Kidney (tissue), 14 donors: ENCODE results near the gene THEM5. TPM values are rescaled to one million over a fixed set of nuclear protein-coding genes. Genes with fewer than 3 reads are reported as not detected.

Experiments
- DNase-seq, 5 donors: peaks; one replicate each; pipeline ENCODE4 v3.0.0-alpha.2; 2013 to 2020
- FAIRE-seq: peaks from 2 replicates; lab custom pipeline; 2012; peaks lifted over from hg19 to GRCh38; lab: Jason Lieb, UNC
- H3K27ac ChIP-seq, 2 donors: one replicate each; pipeline ENCODE4 v1.7.0; 2013; ENCODE audit warnings: low read depth in 2 of 2, low read length in 2 of 2, inconsistent platforms in 1 of 2
- H3K27me3 ChIP-seq: one replicate; pipeline ENCODE4 v1.7.1; 2013; ENCODE audit warnings: low read length, inconsistent platforms; ENCODE audit not compliant: control insufficient read depth, insufficient read depth
- H3K36me3 ChIP-seq, 3 donors: one replicate each; pipeline versions ENCODE4 v1.7.0 to v1.7.1; 2013; ENCODE audit warnings: low read length in 3 of 3, control low read depth in 1 of 3, inconsistent platforms in 1 of 3; ENCODE audit not compliant: insufficient read depth in 3 of 3, control insufficient read depth in 2 of 3
- H3K4me1 ChIP-seq, 3 donors: one replicate each; pipeline versions ENCODE4 v1.7.0 to v1.7.1; 2013; ENCODE audit warnings: low read length in 3 of 3, inconsistent platforms in 1 of 3, low read depth in 1 of 3; ENCODE audit not compliant: control insufficient read depth in 2 of 3, insufficient read depth in 2 of 3
- H3K4me3 ChIP-seq, 3 donors: one replicate each; pipeline versions ENCODE4 v1.7.0 to v1.8.1; 2013; ENCODE audit warnings: low read length in 3 of 3, control low read depth in 1 of 3, inconsistent platforms in 1 of 3
- H3K9ac ChIP-seq, 3 donors: one replicate each; pipeline versions ENCODE4 v1.7.0 to v1.7.1; 2013; ENCODE audit warnings: low read length in 3 of 3, control low read depth in 1 of 3, inconsistent platforms in 1 of 3
- H3K9me3 ChIP-seq, 3 donors: one replicate each; pipeline versions ENCODE4 v1.7.0 to v1.7.1; 2013; ENCODE audit warnings: low read length in 3 of 3, control low read depth in 1 of 3, inconsistent platforms in 1 of 3; ENCODE audit not compliant: control insufficient read depth in 2 of 3, insufficient read depth in 1 of 3
- CTCF ChIP-seq: IDR thresholded peaks from 3 replicates; pipeline ENCODE4 v1.5.1; 2012; ENCODE audit warnings: mild to moderate bottlenecking, moderate library complexity, borderline replicate concordance; ENCODE audit not compliant: insufficient read depth; ENCODE audit errors: extremely low read depth
- intact Hi-C: fragments of 100-400 bp; cut with DNase I; formaldehyde crosslinking; loops from one replicate; pipeline ENCODE4 v1.11.1; 2022
- polyA plus RNA-seq: library from polyadenylated mRNA; stranded (reverse); fragments of 350-450 nt; fragmentation: Illumina TruSeq; extraction: RNeasy Lipid Tissue Mini Kit (QIAGEN cat#74804); gene quantifications from one replicate; pipeline ENCODE4 v1.2.3, GENCODE V29; 2014; ENCODE audit warnings: low read depth, low replicate concordance; ENCODE audit not compliant: insufficient read depth
- total RNA-seq: library from RNA; stranded (reverse); fragmentation: NEBNext Ultra II Directional; extraction: Animal tissue kit (Norgen Biotek cat#: 25700); gene quantifications from one replicate; pipeline ENCODE4 v1.2.1, GENCODE V29; 2021
- donor health status: control.
- donor health status: control.
- donor health status: control.
- donor health status: control.
- donor health status: control.
- donor health status: DM: yes; HTN: yes; CAD: no.
- donor health status: Normal renal cell carcinoma (clear cell type).

The THEM5 gene
- total and polyA plus RNA-seq, 2 donors from 2014 or later = not detected

- FAIRE-seq (no peak), DNase-seq (no peak)
- peaks cover 2 to 4% (median 3%) of the 10 kb centered on the region in 3 donors for H3K36me3 ChIP-seq
- TF ChIP-seq CTCF = no peak
- no peak overlapping the region for H3K27ac ChIP-seq
- no peaks in the 10 kb centered on the region for H3K4me1 ChIP-seq
- no peak overlapping the region for H3K9ac ChIP-seq
- intact Hi-C loops = no loop called here
- no peaks in the 10 kb centered on the region for H3K27me3 ChIP-seq
- no peaks in the 10 kb centered on the region for H3K9me3 ChIP-seq
- no peak overlapping the region for H3K4me3 ChIP-seq
These were observed 17.9 kb upstream of the THEM5 start for GRCh38 chr1:151871284-151872030.

GRCh38 chr1:151868486-151868885, 15.0 kb upstream of the THEM5 start:
- no peaks in the 10 kb centered on the region for H3K27me3 ChIP-seq
- no peaks in the 10 kb centered on the region for H3K4me1 ChIP-seq
- DNase-seq (peak in 2 of 5 donors; percentile 21 to 43), FAIRE-seq (no peak)
- no peaks in the 10 kb centered on the region for H3K36me3 ChIP-seq
- no peaks in the 10 kb centered on the region for H3K9me3 ChIP-seq
- H3K9ac ChIP-seq = no peak overlapping the region
- intact Hi-C loops = no loop called here
- H3K27ac ChIP-seq = no peak overlapping the region
- no peak for TF ChIP-seq CTCF
- H3K4me3 ChIP-seq = no peak overlapping the region

GRCh38 chr1:151867765-151868411, 14.4 kb upstream of the THEM5 start:
- Histone ChIP-seq H3K36me3 (no peaks in the 10 kb centered on the region), H3K9ac (no peak overlapping the region), H3K27ac (no peak overlapping the region), H3K27me3 (no peaks in the 10 kb centered on the region), H3K4me1 (no peaks in the 10 kb centered on the region), H3K9me3 (no peaks in the 10 kb centered on the region), H3K4me3 (no peak overlapping the region)
- intact Hi-C loops = no loop called here
- FAIRE-seq = no peak
- no peak for TF ChIP-seq CTCF
- DNase-seq = no peak
